ENCODE measurements around the gene FNDC3A. TPM values are rescaled to one million over a fixed set of nuclear protein-coding genes. Genes with fewer than 3 reads are reported as not detected.

FNDC3A gene
- total RNA-seq, 4 donors from 2014 or later = 31.3 to 129 (median 69.9) TPM

- TF ChIP-seq CTCF (IDR thresholded peaks at IDR 0.05) (no peak), POLR2A (IDR thresholded peaks at IDR 0.05) (no peak)
- Histone ChIP-seq H3K9me3 (no peaks in the 10 kb centered on the region), H3K4me3 (no peak overlapping the region), H3K27ac (no peak overlapping the region), H3K36me3 (no peaks in the 10 kb centered on the region), H3K4me1 (no peaks in the 10 kb centered on the region), H3K27me3 (no peaks in the 10 kb centered on the region)
- no peak for DNase-seq
- intact Hi-C loops (cut with DNase I; ENCODE audit: low total_unique reads) = no loop called here
Observed at GRCh38 chr13:48942131-48942530, 33.6 kb upstream of the FNDC3A start.

- H3K9me3 ChIP-seq = no peaks in the 10 kb centered on the region
- H3K4me1 ChIP-seq = no peaks in the 10 kb centered on the region
- no peak overlapping the region for H3K4me3 ChIP-seq
- no peaks in the 10 kb centered on the region for H3K27me3 ChIP-seq
- no peak overlapping the region for H3K27ac ChIP-seq
- intact Hi-C loops (cut with DNase I; ENCODE audit: low total_unique reads) = no loop called here
- DNase-seq = no peak
- no peak for TF ChIP-seq POLR2A (IDR thresholded peaks at IDR 0.05)
- no peak for TF ChIP-seq CTCF (IDR thresholded peaks at IDR 0.05)
- no peaks in the 10 kb centered on the region for H3K36me3 ChIP-seq
Observed at GRCh38 chr13:48944221-48944620, 31.5 kb upstream of the FNDC3A start.

GRCh38 chr13:48945626-48946025 lies 30.1 kb upstream of the FNDC3A start:
- Histone ChIP-seq H3K4me1 (no peaks in the 10 kb centered on the region), H3K36me3 (no peaks in the 10 kb centered on the region), H3K9me3 (no peaks in the 10 kb centered on the region), H3K27ac (no peak overlapping the region), H3K4me3 (no peak overlapping the region), H3K27me3 (no peaks in the 10 kb centered on the region)
- TF ChIP-seq CTCF (IDR thresholded peaks at IDR 0.05) = no peak
- TF ChIP-seq POLR2A (IDR thresholded peaks at IDR 0.05) = no peak
- intact Hi-C loops (cut with DNase I; ENCODE audit: low total_unique reads) = no loop called here
- no peak for DNase-seq

- DNase-seq = no peak
- Histone ChIP-seq H3K27ac (no peak overlapping the region), H3K36me3 (no peaks in the 10 kb centered on the region), H3K4me3 (no peak overlapping the region), H3K9me3 (no peaks in the 10 kb centered on the region), H3K4me1 (no peaks in the 10 kb centered on the region), H3K27me3 (no peaks in the 10 kb centered on the region)
- TF ChIP-seq POLR2A (IDR thresholded peaks at IDR 0.05) = no peak
- no peak for TF ChIP-seq CTCF (IDR thresholded peaks at IDR 0.05)
- intact Hi-C loops (cut with DNase I; ENCODE audit: low total_unique reads) = no loop called here
Observed at GRCh38 chr13:48946163-48946562, 29.5 kb upstream of the FNDC3A start.

- no peak for TF ChIP-seq POLR2A (IDR thresholded peaks at IDR 0.05)
- no peak for TF ChIP-seq CTCF (IDR thresholded peaks at IDR 0.05)
- no peak for DNase-seq
- H3K9me3 ChIP-seq = no peaks in the 10 kb centered on the region
- H3K27ac ChIP-seq = no peak overlapping the region
- H3K4me3 ChIP-seq = no peak overlapping the region
- no peaks in the 10 kb centered on the region for H3K4me1 ChIP-seq
- intact Hi-C loops (cut with DNase I; ENCODE audit: low total_unique reads) = no loop called here
- H3K36me3 ChIP-seq = no peaks in the 10 kb centered on the region
- H3K27me3 ChIP-seq = no peaks in the 10 kb centered on the region
Observed at GRCh38 chr13:48949566-48950500, 25.9 kb upstream of the FNDC3A start.
